B cell (primary cell): ENCODE measurements around the gene DNAJA1. TPM values are rescaled to one million over a fixed set of nuclear protein-coding genes. Genes with fewer than 3 reads are reported as not detected.

Experiments used
- ATAC-seq: fragments of 200-7000 bp; cut with Tn5 transposase; one replicate; pipeline ENCODE4 v1.10.0; 2021; ENCODE audit warnings: low read depth, mild to moderate bottlenecking, moderate number of reproducible peaks, moderate library complexity
- CTCF ChIA-PET: fragments of 350-600 bp; sonication (Branson Sonifier 250); formaldehyde crosslinking; loops from one replicate; lab custom pipeline; 2021; ENCODE audit warnings: antibody characterized with exemption, inconsistent platforms; lab: Charles Lee
- POLR2A ChIA-PET: fragments of 350-600 bp; sonication (Branson Sonifier 250); formaldehyde crosslinking; loops from one replicate; lab custom pipeline; 2021; ENCODE audit warnings: antibody characterized with exemption; lab: Charles Lee
- DNase-seq: peaks from one replicate; pipeline ENCODE4 v3.0.0; 2013
- H2AFZ ChIP-seq: 2 replicates; pipeline ENCODE4 v1.6.1; 2012; ENCODE audit warnings: mild to moderate bottlenecking, low read depth, low read length; ENCODE audit not compliant: insufficient read depth, poor library complexity, severe bottlenecking
- H3K27ac ChIP-seq, 2 donors: 1 replicate in 1 of 2; 2 replicates in 1 of 2; pipeline ENCODE4 v1.5.1; 2012 to 2013; ENCODE audit warnings: low read length in 2 of 2, mild to moderate bottlenecking in 2 of 2, moderate library complexity in 1 of 2
- H3K27me3 ChIP-seq, 4 experiments: fragments of 200-600 bp in 1 of 4; sonication (generic) in 1 of 4; replicated peaks in 1 of 4; 1 replicate in 2 of 4; 2 replicates in 2 of 4; pipeline versions ENCODE4 v1.6.1 to v1.7.0; 2013 to 2016; ENCODE audit warnings: low read length in 3 of 4, mild to moderate bottlenecking in 2 of 4, mixed read lengths in 1 of 4, moderate library complexity in 1 of 4; ENCODE audit not compliant: insufficient read depth in 4 of 4, control insufficient read depth in 3 of 4; ENCODE audit errors: control extremely low read depth in 1 of 4
- H3K36me3 ChIP-seq, 2 experiments: replicated peaks in 1 of 2; 1 replicate in 1 of 2; 2 replicates in 1 of 2; pipeline versions ENCODE4 v1.6.1 to v1.7.1; 2013; ENCODE audit warnings: low read length in 1 of 2; ENCODE audit not compliant: insufficient read depth in 2 of 2, control insufficient read depth in 1 of 2; ENCODE audit errors: control extremely low read depth in 1 of 2, extremely low read depth in 1 of 2
- H3K4me1 ChIP-seq, 2 donors: fragments of 200-600 bp in 1 of 2; sonication (generic) in 1 of 2; 1 replicate in 1 of 2; 2 replicates in 1 of 2; pipeline versions ENCODE4 v1.5.1 to v1.6.1; 2013 to 2017; ENCODE audit warnings: low read length in 2 of 2; ENCODE audit not compliant: control insufficient read depth in 2 of 2, insufficient read depth in 2 of 2
- H3K4me2 ChIP-seq: replicated peaks from 2 replicates; pipeline ENCODE3; 2012; ENCODE audit warnings: mild to moderate bottlenecking, low read depth, low read length; ENCODE audit not compliant: poor library complexity, severe bottlenecking
- H3K4me3 ChIP-seq, 5 experiments: fragments of 200-600 bp in 1 of 5; sonication (generic) in 1 of 5; 1 replicate in 3 of 5; 2 replicates in 2 of 5; pipeline versions ENCODE4 v1.5.1 to v1.7.0; 2011 to 2016; ENCODE audit warnings: low read length in 4 of 5, mild to moderate bottlenecking in 4 of 5, low read depth in 2 of 5, control low read depth in 1 of 5, moderate library complexity in 1 of 5; ENCODE audit not compliant: insufficient read depth in 1 of 5; ENCODE audit errors: control extremely low read depth in 1 of 5, extremely low read depth in 1 of 5
- H3K79me2 ChIP-seq: fragments of 200-600 bp; sonication (generic); one replicate; pipeline ENCODE4 v1.6.0; 2016; ENCODE audit warnings: low read length; ENCODE audit not compliant: control insufficient read depth, insufficient read depth
- H3K9ac ChIP-seq: fragments of 200-600 bp; sonication (generic); 2 replicates; pipeline ENCODE4 v1.6.1; 2017; ENCODE audit warnings: mild to moderate bottlenecking, low read length, moderate library complexity
- H3K9me3 ChIP-seq, 3 donors: one replicate each; pipeline versions ENCODE4 v1.6.1 to v1.7.1; 2013; ENCODE audit warnings: low read length in 2 of 3; ENCODE audit not compliant: control insufficient read depth in 2 of 3, insufficient read depth in 1 of 3; ENCODE audit errors: control extremely low read depth in 1 of 3
- H4K20me1 ChIP-seq: 2 replicates; pipeline ENCODE4 v1.6.0; 2012; ENCODE audit warnings: mild to moderate bottlenecking, low read length; ENCODE audit not compliant: insufficient read depth, control insufficient read depth, poor library complexity, severe bottlenecking
- H3K27ac Mint-ChIP-seq: one replicate; pipeline ENCODE4 v1.8.0; 2021; ENCODE audit warnings: mixed read lengths
- H3K27me3 Mint-ChIP-seq: one replicate; pipeline ENCODE4 v1.8.0; 2021; ENCODE audit warnings: mixed read lengths
- H3K4me1 Mint-ChIP-seq: one replicate; pipeline ENCODE4 v1.8.0; 2021; ENCODE audit warnings: mixed read lengths
- H3K4me3 Mint-ChIP-seq: one replicate; pipeline ENCODE4 v1.8.0; 2021; ENCODE audit warnings: mixed read lengths
- H3K9me3 Mint-ChIP-seq: one replicate; pipeline ENCODE4 v1.8.0; 2022; ENCODE audit warnings: mixed read lengths; ENCODE audit not compliant: insufficient read depth
- CTCF ChIP-seq: fragments of 200-600 bp; IDR thresholded peaks from one replicate; pipeline ENCODE4 v1.8.0; 2022; ENCODE audit warnings: antibody characterized with exemption, mild to moderate bottlenecking
- EZH2 ChIP-seq: IDR thresholded peaks from 2 replicates; pipeline ENCODE4 v1.6.1; 2012; ENCODE audit warnings: borderline replicate concordance, low read depth, mild to moderate bottlenecking, moderate library complexity, low read length; ENCODE audit not compliant: insufficient read depth, poor library complexity, severe bottlenecking
- WGBS: methylation state at CpG from one replicate; pipeline ENCODE4 v1.1.5; 2013; ENCODE audit warnings: missing lambda C conversion rate; ENCODE audit not compliant: insufficient coverage; 5-methylcytosine and 5-hydroxymethylcytosine counted together
- intact Hi-C: fragments of 100-400 bp; cut with micrococcal nuclease; formaldehyde crosslinking; loops from one replicate; pipeline ENCODE4 v1.10.0; 2022
- polyA plus RNA-seq: library from polyadenylated mRNA; depleted of rRNA; stranded (reverse); fragments of >200 nt; gene quantifications from 2 replicates; pipeline ENCODE4 v1.2.3, GENCODE V29; 2012
- total RNA-seq, 2 donors: library from RNA; stranded (reverse); fragments of 120-200 nt in 1 of 2; gene quantifications; 1 replicate in 1 of 2; 2 replicates in 1 of 2; pipeline versions ENCODE4 v1.2.3 to v1.2.4, GENCODE V29; 2013 to 2022

The DNAJA1 gene
- total and polyA plus RNA-seq, 2 donors (not counting 1 experiment from before 2014, with no cell fraction given): 68.6 to 104 TPM

- H3K4me3 Mint-ChIP-seq: no peak overlapping the region
- Histone ChIP-seq H3K36me3 (peaks cover 3 to 38% of the 10 kb centered on the region in 2 experiments), H3K27me3 (no peaks in the 10 kb centered on the region), H2AFZ (no peak overlapping the region), H3K79me2 (peaks cover 53% of the 10 kb centered on the region), H3K27ac (no peak overlapping the region), H3K4me3 (no peak overlapping the region), H3K9ac (no peak overlapping the region), H4K20me1 (peaks cover 17% of the 10 kb centered on the region), H3K4me1 (no peaks in the 10 kb centered on the region), H3K9me3 (no peaks in the 10 kb centered on the region), H3K4me2 (no peak overlapping the region)
- H3K27me3 Mint-ChIP-seq: no peaks in the 10 kb centered on the region
- peaks cover 3% of the 10 kb centered on the region for H3K4me1 Mint-ChIP-seq
- CTCF ChIA-PET: no interaction called here
- no peak overlapping the region for H3K27ac Mint-ChIP-seq
- H3K9me3 Mint-ChIP-seq: no peaks in the 10 kb centered on the region
- ATAC-seq: no peak
- 100% methylated on average over 3 of the region's 6 CpGs for WGBS
- intact Hi-C loops: no loop called here
- DNase-seq: no peak
- POLR2A ChIA-PET: no interaction called here
- TF ChIP-seq EZH2 (no peak), CTCF (no peak)
Measured at GRCh38 chr9:32991897-32992594, 33.0 kb upstream of the DNAJA1 start.

DNA sequence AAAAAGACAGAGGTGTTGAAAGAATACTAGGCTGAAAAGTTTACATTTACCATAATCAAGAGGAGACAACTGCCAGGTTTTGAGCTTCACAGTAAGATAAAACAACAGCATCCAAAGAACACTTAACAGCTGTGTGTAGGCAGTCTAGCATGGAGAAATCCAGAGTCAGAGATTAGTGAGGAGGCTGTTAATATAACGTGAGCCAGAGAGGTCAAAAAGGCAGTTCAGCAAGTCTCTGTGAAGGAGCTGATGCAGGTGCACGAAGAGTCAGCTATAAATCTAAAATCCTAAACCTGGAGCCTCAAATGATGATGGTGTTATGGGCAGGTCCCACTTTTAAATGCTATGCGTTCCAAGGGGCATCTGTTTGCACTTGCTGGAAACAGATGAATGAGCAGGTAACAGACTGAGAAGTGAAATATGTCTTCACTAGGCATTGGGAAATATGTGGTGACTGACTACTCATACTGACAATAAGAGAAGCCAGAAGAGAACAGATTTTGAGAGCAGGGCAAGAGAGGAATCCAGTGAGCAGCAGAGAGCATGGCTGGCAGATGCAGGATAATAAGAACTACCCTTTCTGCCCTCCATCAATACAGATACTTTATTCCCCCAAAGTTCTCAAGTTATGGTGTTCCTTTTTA, 32.4 kb upstream of the DNAJA1 start:
- no peak overlapping the region for H3K4me3 ChIP-seq
- 91% methylated on average over 3 of the region's 3 CpGs for WGBS
- POLR2A ChIA-PET: no interaction called here
- H3K79me2 ChIP-seq: peaks cover 60% of the 10 kb centered on the region
- DNase-seq (no peak), ATAC-seq (no peak)
- peaks cover 17% of the 10 kb centered on the region for H4K20me1 ChIP-seq
- no peaks in the 10 kb centered on the region for H3K27me3 Mint-ChIP-seq
- intact Hi-C loops: no loop called here
- no peak overlapping the region for H2AFZ ChIP-seq
- H3K4me2 ChIP-seq: no peak overlapping the region
- no peak overlapping the region for H3K9ac ChIP-seq
- H3K36me3 ChIP-seq: peaks cover 5 to 36% of the 10 kb centered on the region in 2 experiments
- H3K4me1 ChIP-seq: no peaks in the 10 kb centered on the region
- no peak overlapping the region for H3K27ac Mint-ChIP-seq
- no peaks in the 10 kb centered on the region for H3K9me3 ChIP-seq
- CTCF ChIA-PET: no interaction called here
- peaks cover 8% of the 10 kb centered on the region for H3K4me1 Mint-ChIP-seq
- no peaks in the 10 kb centered on the region for H3K27me3 ChIP-seq
- H3K9me3 Mint-ChIP-seq: no peaks in the 10 kb centered on the region
- no peak for TF ChIP-seq CTCF
- TF ChIP-seq EZH2: no peak
- no peak overlapping the region for H3K27ac ChIP-seq
- no peak overlapping the region for H3K4me3 Mint-ChIP-seq
